Stomach (tissue), 4 donors: ENCODE measurements around the gene TMEM37.

ENCODE experiments used
- EP300 ChIP-seq: sonication (generic); formaldehyde crosslinking; IDR thresholded peaks from one replicate; pipeline ENCODE4 v1.6.1; 2017; ENCODE audit warnings: antibody characterized with exemption
- POLR2A ChIP-seq, 4 donors: fragments of 450-650 bp; IDR thresholded peaks; one replicate each; pipeline ENCODE4 v1.6.1; 2016; ENCODE audit warnings: antibody characterized with exemption in 4 of 4, control low read depth in 2 of 4, mild to moderate bottlenecking in 1 of 4, moderate library complexity in 1 of 4
- POLR2AphosphoS5 ChIP-seq, 3 donors: sonication (generic); formaldehyde crosslinking; IDR thresholded peaks; one replicate each; pipeline ENCODE4 v1.6.1; 2016; ENCODE audit warnings: antibody characterized with exemption in 3 of 3
- TF ChIP-seq, protein P1 (sequence below), 7 experiments: fragments of 450-650 bp in 4 of 7; fragments of 200-600 bp in 3 of 7; sonication (generic) in 3 of 7; IDR thresholded peaks; one replicate each; pipeline ENCODE4 v1.5.1; 2016 to 2019; ENCODE audit warnings: antibody characterized with exemption in 7 of 7, control low read depth in 2 of 7, mild to moderate bottlenecking in 1 of 7

DNA sequence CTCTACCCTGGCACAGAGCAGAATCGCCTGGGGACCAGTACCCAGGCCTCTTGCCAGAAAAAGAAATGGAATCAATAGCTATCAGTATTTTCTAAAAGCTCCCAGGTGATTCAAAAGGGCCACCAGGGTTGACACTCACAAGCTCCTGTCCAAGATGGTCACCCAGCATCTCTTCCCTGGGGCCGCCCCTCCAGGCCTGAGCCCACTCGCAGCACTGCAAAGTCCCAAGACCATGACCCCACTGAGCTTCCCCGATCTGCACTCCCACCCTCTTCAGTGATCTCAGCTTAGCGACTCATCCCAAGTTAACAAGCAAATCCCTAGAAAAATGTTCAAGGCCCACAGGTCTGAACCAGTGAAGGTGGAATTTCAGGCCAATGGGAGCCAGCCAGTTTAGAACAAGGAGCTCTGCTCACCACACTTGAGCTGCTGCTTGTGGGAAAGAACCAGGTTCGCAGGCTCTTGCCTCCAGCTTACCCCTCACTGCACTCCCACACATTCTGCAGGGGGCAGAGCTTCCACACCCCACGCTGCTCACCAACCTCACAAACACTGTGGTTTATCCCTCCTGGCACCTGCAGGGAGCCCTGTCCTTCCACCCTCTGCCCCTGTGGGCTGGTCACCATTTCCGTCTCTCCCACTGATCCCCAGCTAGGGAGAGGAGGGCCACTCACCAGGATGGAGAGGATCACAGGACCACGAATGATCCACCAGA is 19.8 kb downstream of the TMEM37 start:
- no peak for TF ChIP-seq POLR2A (IDR thresholded peaks at IDR 0.05)
- no peak for TF ChIP-seq POLR2AphosphoS5 (IDR thresholded peaks at IDR 0.05)
- TF ChIP-seq, protein P1, sequence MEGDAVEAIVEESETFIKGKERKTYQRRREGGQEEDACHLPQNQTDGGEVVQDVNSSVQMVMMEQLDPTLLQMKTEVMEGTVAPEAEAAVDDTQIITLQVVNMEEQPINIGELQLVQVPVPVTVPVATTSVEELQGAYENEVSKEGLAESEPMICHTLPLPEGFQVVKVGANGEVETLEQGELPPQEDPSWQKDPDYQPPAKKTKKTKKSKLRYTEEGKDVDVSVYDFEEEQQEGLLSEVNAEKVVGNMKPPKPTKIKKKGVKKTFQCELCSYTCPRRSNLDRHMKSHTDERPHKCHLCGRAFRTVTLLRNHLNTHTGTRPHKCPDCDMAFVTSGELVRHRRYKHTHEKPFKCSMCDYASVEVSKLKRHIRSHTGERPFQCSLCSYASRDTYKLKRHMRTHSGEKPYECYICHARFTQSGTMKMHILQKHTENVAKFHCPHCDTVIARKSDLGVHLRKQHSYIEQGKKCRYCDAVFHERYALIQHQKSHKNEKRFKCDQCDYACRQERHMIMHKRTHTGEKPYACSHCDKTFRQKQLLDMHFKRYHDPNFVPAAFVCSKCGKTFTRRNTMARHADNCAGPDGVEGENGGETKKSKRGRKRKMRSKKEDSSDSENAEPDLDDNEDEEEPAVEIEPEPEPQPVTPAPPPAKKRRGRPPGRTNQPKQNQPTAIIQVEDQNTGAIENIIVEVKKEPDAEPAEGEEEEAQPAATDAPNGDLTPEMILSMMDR (IDR thresholded peaks at IDR 0.05): no peak
- TF ChIP-seq EP300: no peak
